Ovary (tissue), 3 donors: ENCODE data around the gene RNASET2.

Experiments
- EP300 ChIP-seq: sonication (generic); formaldehyde crosslinking; IDR thresholded peaks from one replicate; pipeline ENCODE4 v1.6.1; 2017; ENCODE audit warnings: antibody characterized with exemption
- POLR2A ChIP-seq: fragments of 450-650 bp; IDR thresholded peaks from one replicate; pipeline ENCODE4 v1.6.1; 2017; ENCODE audit warnings: antibody characterized with exemption, mild to moderate bottlenecking, moderate library complexity
- TF ChIP-seq, protein P1 (sequence below), 3 donors: fragments of 450-650 bp in 2 of 3; fragments of 200-600 bp in 1 of 3; IDR thresholded peaks; one replicate each; pipeline versions ENCODE4 v1.5.1 to v1.8.0; 2016 to 2022; ENCODE audit warnings: antibody characterized with exemption in 3 of 3, mild to moderate bottlenecking in 1 of 3
- donor health status: DM: no; HTN: no; CAD: no.

DNA sequence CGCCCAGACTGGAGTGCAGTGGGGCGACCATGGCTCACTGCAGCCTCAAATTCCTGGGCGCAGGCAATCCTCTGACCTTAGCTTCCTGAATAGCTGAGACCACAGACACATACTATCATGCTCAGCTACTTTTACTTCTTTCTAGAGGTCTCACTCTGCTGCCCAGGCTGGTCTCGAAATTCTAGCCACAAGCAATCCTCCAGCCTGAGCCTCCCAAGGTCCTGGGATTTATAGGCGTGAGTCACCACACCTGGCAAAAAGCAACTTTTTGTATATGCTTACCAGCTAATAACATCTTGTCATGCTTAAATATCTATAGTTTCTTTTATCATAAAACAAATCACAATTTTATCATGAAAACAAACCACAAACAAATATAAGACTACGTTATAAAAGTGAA is 23.0 kb downstream of the RNASET2 start:
- no peak for TF ChIP-seq POLR2A
- TF ChIP-seq, protein P1, sequence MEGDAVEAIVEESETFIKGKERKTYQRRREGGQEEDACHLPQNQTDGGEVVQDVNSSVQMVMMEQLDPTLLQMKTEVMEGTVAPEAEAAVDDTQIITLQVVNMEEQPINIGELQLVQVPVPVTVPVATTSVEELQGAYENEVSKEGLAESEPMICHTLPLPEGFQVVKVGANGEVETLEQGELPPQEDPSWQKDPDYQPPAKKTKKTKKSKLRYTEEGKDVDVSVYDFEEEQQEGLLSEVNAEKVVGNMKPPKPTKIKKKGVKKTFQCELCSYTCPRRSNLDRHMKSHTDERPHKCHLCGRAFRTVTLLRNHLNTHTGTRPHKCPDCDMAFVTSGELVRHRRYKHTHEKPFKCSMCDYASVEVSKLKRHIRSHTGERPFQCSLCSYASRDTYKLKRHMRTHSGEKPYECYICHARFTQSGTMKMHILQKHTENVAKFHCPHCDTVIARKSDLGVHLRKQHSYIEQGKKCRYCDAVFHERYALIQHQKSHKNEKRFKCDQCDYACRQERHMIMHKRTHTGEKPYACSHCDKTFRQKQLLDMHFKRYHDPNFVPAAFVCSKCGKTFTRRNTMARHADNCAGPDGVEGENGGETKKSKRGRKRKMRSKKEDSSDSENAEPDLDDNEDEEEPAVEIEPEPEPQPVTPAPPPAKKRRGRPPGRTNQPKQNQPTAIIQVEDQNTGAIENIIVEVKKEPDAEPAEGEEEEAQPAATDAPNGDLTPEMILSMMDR (IDR thresholded peaks at IDR 0.05): no peak
- TF ChIP-seq EP300: no peak
